KMS-11 (cell line): ENCODE measurements around the gene ADGRD2.

Experiments
- H2AFZ ChIP-seq: fragments of 200-600 bp; sonication (generic); 2 replicates; pipeline ENCODE4 v1.6.1; 2016; ENCODE audit warnings: antibody characterized with exemption, mixed run types, low read depth
- H3K27ac ChIP-seq: fragments of 200-600 bp; sonication (generic); 2 replicates; pipeline ENCODE4 v1.6.1; 2016; ENCODE audit warnings: mild to moderate bottlenecking, mixed run types
- H3K27me3 ChIP-seq: fragments of 200-600 bp; sonication (generic); 2 replicates; pipeline ENCODE4 v1.6.1; 2017; ENCODE audit warnings: mild to moderate bottlenecking, low read depth, mixed run types, moderate library complexity; ENCODE audit not compliant: insufficient read depth
- H3K36me3 ChIP-seq: fragments of 200-600 bp; sonication (generic); 2 replicates; pipeline ENCODE4 v1.6.1; 2017; ENCODE audit warnings: mild to moderate bottlenecking, mixed run types; ENCODE audit not compliant: insufficient read depth
- H3K4me1 ChIP-seq: fragments of 200-600 bp; sonication (generic); 2 replicates; pipeline ENCODE4 v1.6.1; 2016; ENCODE audit warnings: mild to moderate bottlenecking, low read depth, mixed run types; ENCODE audit not compliant: poor library complexity, severe bottlenecking
- H3K4me2 ChIP-seq: fragments of 200-600 bp; sonication (generic); 2 replicates; pipeline ENCODE4 v1.7.0; 2016; ENCODE audit warnings: mild to moderate bottlenecking, mixed run types
- H3K4me3 ChIP-seq: fragments of 200-600 bp; sonication (generic); IDR thresholded peaks from 2 replicates; pipeline ENCODE4 v1.6.1; 2017; ENCODE audit warnings: low read depth, low read length, mixed read lengths; ENCODE audit not compliant: insufficient read depth
- H3K79me2 ChIP-seq: fragments of 200-600 bp; sonication (generic); 2 replicates; pipeline ENCODE4 v1.6.1; 2016; ENCODE audit warnings: low read depth, mixed run types; ENCODE audit not compliant: insufficient read depth
- H3K9ac ChIP-seq: fragments of 200-600 bp; sonication (generic); 2 replicates; pipeline ENCODE4 v1.6.1; 2016; ENCODE audit warnings: mild to moderate bottlenecking, mixed run types
- H4K20me1 ChIP-seq: fragments of 200-600 bp; sonication (generic); 2 replicates; pipeline ENCODE4 v1.6.1; 2016; ENCODE audit warnings: mild to moderate bottlenecking, mixed run types; ENCODE audit not compliant: insufficient read depth
- CTCF ChIP-seq: fragments of 200-600 bp; sonication (generic); conservative IDR thresholded peaks from 2 replicates; pipeline ENCODE4 v1.6.1; 2017; ENCODE audit warnings: low read depth, mild to moderate bottlenecking, antibody characterized with exemption, low read length, moderate library complexity, mixed read lengths

Gene ADGRD2

GRCh38 chr9:124526174-124526573 lies 75.9 kb downstream of the ADGRD2 start:
- no peaks in the 10 kb centered on the region for H3K4me1 ChIP-seq
- H3K4me2 ChIP-seq, result no peak overlapping the region
- no peak overlapping the region for H2AFZ ChIP-seq
- no peaks in the 10 kb centered on the region for H3K79me2 ChIP-seq
- H4K20me1 ChIP-seq, result no peaks in the 10 kb centered on the region
- no peak overlapping the region for H3K4me3 ChIP-seq
- no peak overlapping the region for H3K9ac ChIP-seq
- H3K27me3 ChIP-seq, result no peaks in the 10 kb centered on the region
- H3K27ac ChIP-seq, result no peak overlapping the region
- H3K36me3 ChIP-seq, result no peaks in the 10 kb centered on the region
- no peak for TF ChIP-seq CTCF

GRCh38 chr9:124527781-124528180 lies 77.5 kb downstream of the ADGRD2 start:
- Histone ChIP-seq H3K4me2 (no peak overlapping the region), H3K4me3 (no peak overlapping the region), H2AFZ (no peak overlapping the region), H3K27ac (no peak overlapping the region), H3K27me3 (no peaks in the 10 kb centered on the region), H4K20me1 (no peaks in the 10 kb centered on the region), H3K79me2 (no peaks in the 10 kb centered on the region), H3K4me1 (no peaks in the 10 kb centered on the region), H3K9ac (no peak overlapping the region), H3K36me3 (no peaks in the 10 kb centered on the region)
- no peak for TF ChIP-seq CTCF
